ENCODE data around the gene REXO2. TPM values are rescaled to one million over a fixed set of nuclear protein-coding genes. Genes with fewer than 3 reads are reported as not detected.

The REXO2 gene
- total and polyA plus RNA-seq, 2 of the 13 experiments (the other 11 are each of a cell fraction or from before 2014, with no cell fraction given), result 95.6 to 104 TPM

DNA sequence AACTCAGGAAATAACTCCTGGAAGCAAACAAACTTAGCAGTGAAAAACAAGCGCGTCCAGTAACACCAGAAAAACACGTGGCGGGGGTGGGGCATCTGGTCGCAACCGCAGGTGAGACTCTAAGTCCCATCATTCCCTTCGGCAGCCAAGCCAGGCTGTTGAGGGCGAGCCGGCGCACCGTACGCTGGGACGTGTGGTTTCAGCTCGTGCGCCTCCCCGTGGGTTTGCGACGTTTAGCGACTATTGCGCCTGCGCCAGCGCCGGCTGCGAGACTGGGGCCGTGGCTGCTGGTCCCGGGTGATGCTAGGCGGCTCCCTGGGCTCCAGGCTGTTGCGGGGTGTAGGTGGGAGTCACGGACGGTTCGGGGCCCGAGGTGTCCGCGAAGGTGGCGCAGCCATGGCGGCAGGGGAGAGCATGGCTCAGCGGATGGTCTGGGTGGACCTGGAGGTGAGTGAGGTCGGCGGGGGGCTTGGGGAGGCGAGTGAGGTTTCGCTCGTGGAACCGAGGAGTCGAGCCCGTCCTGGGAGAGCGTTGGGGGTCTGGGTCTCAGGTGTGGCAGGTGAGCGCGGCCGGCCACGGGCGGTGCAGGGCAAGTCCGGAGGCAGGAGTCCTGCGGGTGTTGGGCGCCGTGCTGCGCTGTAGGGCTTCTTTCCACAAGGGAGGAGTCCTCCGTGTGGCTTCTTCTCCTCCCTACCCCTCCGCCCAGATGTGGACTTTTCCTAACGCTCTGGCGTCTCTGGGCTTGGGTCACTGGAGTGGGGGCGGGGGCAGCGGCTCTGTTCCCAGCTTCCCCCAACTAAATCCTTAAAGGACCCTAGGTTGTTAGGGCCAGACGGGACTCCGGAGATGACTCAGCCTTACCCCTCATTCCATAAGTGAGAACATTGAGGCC, at the start of gene REXO2 (continued):
- TF ChIP-seq IRF1 (CRISPR knock-in tag; IDR thresholded peaks at IDR 0.05; ENCODE audit: low read depth) (no peak), ZNF782 (CRISPR knock-in tag; IDR thresholded peaks at IDR 0.05; ENCODE audit: borderline replicate concordance) (peak; percentile 74; the same call in 1 of the 2 replicates), RBM39 (IDR thresholded peaks at IDR 0.05; ENCODE audit: low read depth, low read length, poor library complexity, severe bottlenecking) (peak; percentile 79), ZNF407 (CRISPR knock-in tag; IDR thresholded peaks at IDR 0.05; ENCODE audit: not compliant biosample characterization) (peak; percentile 75), ZNF777 (CRISPR knock-in tag; IDR thresholded peaks at IDR 0.05) (peak; percentile 66), ZNF687 (CRISPR knock-in tag; IDR thresholded peaks at IDR 0.05) (peak; percentile 90), FUBP1 (CRISPR knock-in tag; IDR thresholded peaks at IDR 0.05; ENCODE audit: borderline replicate concordance) (no peak), NFRKB (IDR thresholded peaks at IDR 0.05) (no peak)
- TF ChIP-seq, protein P1, sequence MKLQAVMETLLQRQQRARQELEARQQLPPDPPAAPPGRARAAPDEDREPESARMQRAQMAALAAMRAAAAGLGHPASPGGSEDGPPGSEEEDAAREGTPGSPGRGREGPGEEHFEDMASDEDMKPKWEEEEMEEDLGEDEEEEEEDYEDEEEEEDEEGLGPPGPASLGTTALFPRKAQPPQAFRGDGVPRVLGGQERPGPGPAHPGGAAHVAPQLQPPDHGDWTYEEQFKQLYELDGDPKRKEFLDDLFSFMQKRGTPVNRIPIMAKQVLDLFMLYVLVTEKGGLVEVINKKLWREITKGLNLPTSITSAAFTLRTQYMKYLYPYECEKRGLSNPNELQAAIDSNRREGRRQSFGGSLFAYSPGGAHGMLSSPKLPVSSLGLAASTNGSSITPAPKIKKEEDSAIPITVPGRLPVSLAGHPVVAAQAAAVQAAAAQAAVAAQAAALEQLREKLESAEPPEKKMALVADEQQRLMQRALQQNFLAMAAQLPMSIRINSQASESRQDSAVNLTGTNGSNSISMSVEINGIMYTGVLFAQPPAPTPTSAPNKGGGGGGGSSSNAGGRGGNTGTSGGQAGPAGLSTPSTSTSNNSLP (IDR thresholded peaks at IDR 0.05; ENCODE audit: low read depth, low read length), result no peak

All from HepG2 (cell line).